Suprapubic skin (tissue), 4 donors: Measurements from ENCODE around the gene LRP2BP. TPM values are rescaled to one million over a fixed set of nuclear protein-coding genes. Genes with fewer than 3 reads are reported as not detected.

Experiments
- DNase-seq, 2 donors: peaks; one replicate each; pipeline ENCODE4 v3.0.0-alpha.2; 2019; ENCODE audit warnings: low spot score in 2 of 2
- H3K27ac ChIP-seq: fragments of 200-600 bp; sonication (generic); one replicate; pipeline ENCODE4 v1.5.1; 2019
- H3K27me3 ChIP-seq: fragments of 200-600 bp; sonication (generic); one replicate; pipeline ENCODE4 v1.5.1; 2019
- H3K36me3 ChIP-seq: fragments of 200-600 bp; sonication (generic); one replicate; pipeline ENCODE4 v1.5.1; 2019
- H3K4me1 ChIP-seq: fragments of 200-600 bp; sonication (generic); one replicate; pipeline ENCODE4 v1.5.1; 2019
- H3K4me3 ChIP-seq: fragments of 200-600 bp; sonication (generic); one replicate; pipeline ENCODE4 v1.5.1; 2019; ENCODE audit warnings: mild to moderate bottlenecking
- H3K9me3 ChIP-seq: fragments of 200-600 bp; sonication (generic); one replicate; pipeline ENCODE4 v1.5.1; 2019
- EP300 ChIP-seq: sonication (generic); formaldehyde crosslinking; IDR thresholded peaks from one replicate; pipeline ENCODE4 v1.6.1; 2017; ENCODE audit warnings: antibody characterized with exemption
- POLR2A ChIP-seq, 2 donors: fragments of 450-650 bp; IDR thresholded peaks; one replicate each; pipeline ENCODE4 v1.6.1; 2017; ENCODE audit warnings: antibody characterized with exemption in 2 of 2, mild to moderate bottlenecking in 2 of 2, moderate library complexity in 2 of 2
- POLR2AphosphoS5 ChIP-seq, 3 donors: sonication (generic); formaldehyde crosslinking; IDR thresholded peaks; one replicate each; pipeline ENCODE4 v1.6.1; 2017; ENCODE audit warnings: antibody characterized with exemption in 3 of 3
- WGBS: methylation state at CpG from one replicate; pipeline ENCODE4 v1.1.5; 2018; 5-methylcytosine and 5-hydroxymethylcytosine counted together
- total RNA-seq, 4 donors: library from RNA; depleted of rRNA; stranded (reverse); fragments of >200 nt; gene quantifications; one replicate each; pipeline ENCODE4 v1.1.0, GENCODE V29; 2016
- TF ChIP-seq, protein P1 (sequence below), 2 donors: fragments of 200-600 bp in 1 of 2; fragments of 450-650 bp in 1 of 2; sonication (generic) in 1 of 2; IDR thresholded peaks; one replicate each; pipeline ENCODE4 v1.5.1; 2016 to 2019; ENCODE audit warnings: antibody characterized with exemption in 2 of 2, mild to moderate bottlenecking in 1 of 2, moderate library complexity in 1 of 2

The LRP2BP gene
- total RNA-seq, 4 donors from 2014 or later: 0.60 to 3.1 (median 1.3) TPM

DNA sequence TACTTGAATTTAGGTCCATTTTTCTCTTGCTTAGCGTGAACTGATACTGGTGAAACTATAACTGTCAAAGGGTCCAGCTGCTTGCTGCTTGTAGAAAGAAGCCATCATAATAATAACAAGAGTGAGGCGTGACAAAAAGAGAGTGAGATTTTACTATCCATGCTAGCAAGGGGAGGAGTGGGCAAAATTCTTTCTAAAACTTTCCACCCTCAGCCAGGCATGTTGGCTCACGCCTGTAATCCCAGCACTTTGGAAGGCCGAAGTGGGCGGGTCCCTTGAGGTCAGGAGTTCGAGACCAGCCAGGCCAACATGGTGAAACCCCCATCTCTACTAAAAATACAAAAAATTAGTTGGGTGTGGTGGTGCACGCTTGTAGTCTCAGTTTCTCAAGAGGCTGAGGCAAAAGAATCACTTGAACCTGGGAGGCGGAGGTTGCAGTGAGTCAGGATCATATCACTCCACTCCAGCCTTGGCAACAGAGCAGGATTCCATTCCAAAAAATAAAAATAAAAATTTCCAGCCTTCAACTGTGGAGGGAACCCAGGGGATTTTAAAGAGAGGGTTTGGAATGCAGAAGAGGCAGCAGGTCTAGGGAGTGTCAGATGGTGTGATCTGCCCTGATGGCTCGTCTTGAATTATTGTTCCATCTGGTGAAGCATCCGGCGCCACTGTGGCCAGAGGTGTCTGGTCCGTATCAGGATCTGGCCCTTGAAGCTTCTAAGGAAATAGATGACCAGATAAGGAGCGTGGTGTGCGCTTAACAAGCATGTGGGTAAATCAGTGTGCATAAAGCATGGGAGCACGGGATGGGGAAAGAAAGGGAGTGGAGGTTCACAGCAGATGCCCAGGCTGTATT lies 51.8 kb downstream of the LRP2BP start:
- no peaks in the 10 kb centered on the region for H3K4me1 ChIP-seq
- no peak for TF ChIP-seq POLR2AphosphoS5 (IDR thresholded peaks at IDR 0.05)
- TF ChIP-seq EP300: no peak
- TF ChIP-seq, protein P1, sequence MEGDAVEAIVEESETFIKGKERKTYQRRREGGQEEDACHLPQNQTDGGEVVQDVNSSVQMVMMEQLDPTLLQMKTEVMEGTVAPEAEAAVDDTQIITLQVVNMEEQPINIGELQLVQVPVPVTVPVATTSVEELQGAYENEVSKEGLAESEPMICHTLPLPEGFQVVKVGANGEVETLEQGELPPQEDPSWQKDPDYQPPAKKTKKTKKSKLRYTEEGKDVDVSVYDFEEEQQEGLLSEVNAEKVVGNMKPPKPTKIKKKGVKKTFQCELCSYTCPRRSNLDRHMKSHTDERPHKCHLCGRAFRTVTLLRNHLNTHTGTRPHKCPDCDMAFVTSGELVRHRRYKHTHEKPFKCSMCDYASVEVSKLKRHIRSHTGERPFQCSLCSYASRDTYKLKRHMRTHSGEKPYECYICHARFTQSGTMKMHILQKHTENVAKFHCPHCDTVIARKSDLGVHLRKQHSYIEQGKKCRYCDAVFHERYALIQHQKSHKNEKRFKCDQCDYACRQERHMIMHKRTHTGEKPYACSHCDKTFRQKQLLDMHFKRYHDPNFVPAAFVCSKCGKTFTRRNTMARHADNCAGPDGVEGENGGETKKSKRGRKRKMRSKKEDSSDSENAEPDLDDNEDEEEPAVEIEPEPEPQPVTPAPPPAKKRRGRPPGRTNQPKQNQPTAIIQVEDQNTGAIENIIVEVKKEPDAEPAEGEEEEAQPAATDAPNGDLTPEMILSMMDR (IDR thresholded peaks at IDR 0.05): no peak
- no peak for TF ChIP-seq POLR2A (IDR thresholded peaks at IDR 0.05)
- H3K27me3 ChIP-seq: no peaks in the 10 kb centered on the region
- H3K9me3 ChIP-seq: no peaks in the 10 kb centered on the region
- peaks cover 35% of the 10 kb centered on the region for H3K36me3 ChIP-seq
- DNase-seq: no peak
- H3K4me3 ChIP-seq: no peak overlapping the region
- 72% methylated on average over 15 of the region's 15 CpGs for WGBS
- H3K27ac ChIP-seq: no peak overlapping the region

DNA sequence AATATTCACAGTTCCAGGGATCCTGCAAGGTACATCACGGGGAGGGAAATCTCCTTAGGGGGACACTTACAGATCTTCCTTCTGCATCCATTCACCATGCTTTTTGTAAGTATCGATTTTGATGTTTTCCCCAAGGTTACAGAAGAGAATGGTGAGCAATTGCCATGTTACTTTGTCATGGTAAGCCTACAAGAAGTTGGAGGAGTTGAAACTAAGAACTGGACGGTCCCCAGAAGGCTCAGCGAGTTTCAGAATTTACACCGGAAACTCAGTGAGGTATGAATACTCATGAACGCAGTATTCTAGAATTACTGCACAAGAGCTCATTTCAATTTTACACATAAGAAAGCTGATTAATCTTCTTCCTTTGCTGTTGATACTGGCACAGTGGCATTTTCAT lies 53.9 kb downstream of the LRP2BP start:
- H3K9me3 ChIP-seq: no peaks in the 10 kb centered on the region
- 99% methylated on average over 6 of the region's 6 CpGs for WGBS
- H3K36me3 ChIP-seq: peaks cover 21% of the 10 kb centered on the region
- TF ChIP-seq POLR2A (IDR thresholded peaks at IDR 0.05) (no peak), EP300 (no peak), POLR2AphosphoS5 (IDR thresholded peaks at IDR 0.05) (no peak)
- TF ChIP-seq, protein P1 (IDR thresholded peaks at IDR 0.05): no peak
- no peaks in the 10 kb centered on the region for H3K4me1 ChIP-seq
- H3K4me3 ChIP-seq: no peak overlapping the region
- no peak overlapping the region for H3K27ac ChIP-seq
- DNase-seq: no peak
- no peaks in the 10 kb centered on the region for H3K27me3 ChIP-seq

DNA sequence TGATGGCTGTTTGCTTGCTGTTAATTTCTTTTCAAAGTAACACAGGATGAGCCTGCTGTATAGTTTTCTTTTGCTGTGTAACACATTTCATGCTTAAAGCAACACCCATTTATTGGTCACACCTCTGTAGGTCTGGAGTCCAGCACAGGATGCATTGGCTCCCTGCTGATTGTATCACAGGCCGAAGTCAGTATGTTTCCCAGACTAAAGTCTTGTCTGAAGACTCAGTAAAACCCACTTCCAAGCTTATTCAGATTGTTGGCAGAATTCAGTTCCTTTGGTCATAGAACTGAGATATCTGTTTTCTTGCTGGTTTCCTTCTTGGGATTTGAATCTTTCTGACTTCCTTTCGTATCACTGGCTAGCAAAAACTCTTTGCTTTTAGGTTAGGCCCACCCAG lies 54.3 kb downstream of the LRP2BP start:
- no peak overlapping the region for H3K27ac ChIP-seq
- no peaks in the 10 kb centered on the region for H3K9me3 ChIP-seq
- 94% methylated on average over 2 of the region's 2 CpGs for WGBS
- no peak for DNase-seq
- TF ChIP-seq EP300 (no peak), POLR2AphosphoS5 (IDR thresholded peaks at IDR 0.05) (no peak), POLR2A (IDR thresholded peaks at IDR 0.05) (no peak)
- TF ChIP-seq, protein P1 (IDR thresholded peaks at IDR 0.05): no peak
- peaks cover 17% of the 10 kb centered on the region for H3K36me3 ChIP-seq
- no peak overlapping the region for H3K4me3 ChIP-seq
- no peaks in the 10 kb centered on the region for H3K27me3 ChIP-seq
- no peaks in the 10 kb centered on the region for H3K4me1 ChIP-seq

DNA sequence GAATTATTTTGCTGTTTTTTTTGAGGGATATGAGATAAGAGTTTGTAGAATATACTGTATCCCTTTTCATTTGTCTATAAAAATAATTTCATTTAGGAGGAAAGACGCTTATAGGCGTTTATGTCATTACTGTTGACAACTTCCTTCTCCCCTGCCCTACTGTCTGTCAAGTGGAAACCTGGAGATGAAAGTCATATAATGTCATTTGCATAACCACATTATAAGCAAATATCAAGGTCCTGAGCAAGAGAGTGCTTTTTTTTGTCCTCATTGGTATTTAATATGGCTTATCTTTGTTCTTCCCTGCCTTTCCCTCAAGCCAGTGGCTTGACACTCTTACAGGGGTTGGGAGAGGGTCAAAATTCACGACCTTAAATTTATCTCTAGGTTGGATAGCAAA lies 55.8 kb downstream of the LRP2BP start:
- TF ChIP-seq POLR2A (IDR thresholded peaks at IDR 0.05) (no peak), EP300 (no peak), POLR2AphosphoS5 (IDR thresholded peaks at IDR 0.05) (no peak)
- TF ChIP-seq, protein P1 (IDR thresholded peaks at IDR 0.05): no peak
- WGBS: 86% methylated on average over 3 of the region's 3 CpGs

DNA sequence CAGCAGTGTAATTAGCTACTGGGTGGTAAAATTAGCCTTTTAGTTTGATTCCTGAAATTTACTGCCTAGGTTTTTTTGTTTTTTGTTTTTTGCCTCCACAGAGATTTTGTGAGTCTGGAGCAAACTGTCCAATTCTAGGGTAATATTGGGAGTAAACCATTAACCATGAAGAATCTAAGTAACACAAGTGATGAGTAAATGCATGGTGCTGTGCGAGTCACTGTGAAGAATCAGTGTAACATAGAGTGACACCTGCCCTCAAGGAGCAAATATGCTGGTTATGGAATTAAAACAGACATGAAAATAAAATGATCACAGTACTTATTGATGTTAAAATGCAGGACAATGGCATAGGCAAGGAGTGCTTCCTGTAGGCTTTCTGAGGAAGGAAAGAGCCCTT lies 60.1 kb downstream of the LRP2BP start:
- no peaks in the 10 kb centered on the region for H3K9me3 ChIP-seq
- H3K27me3 ChIP-seq: no peaks in the 10 kb centered on the region
- 89% methylated on average over 1 of the region's 1 CpG for WGBS
- H3K27ac ChIP-seq: no peak overlapping the region
- no peaks in the 10 kb centered on the region for H3K4me1 ChIP-seq
- TF ChIP-seq, protein P1 (IDR thresholded peaks at IDR 0.05): no peak
- no peak for TF ChIP-seq POLR2AphosphoS5 (IDR thresholded peaks at IDR 0.05)
- no peak for TF ChIP-seq EP300
- no peak for TF ChIP-seq POLR2A (IDR thresholded peaks at IDR 0.05)
- no peak overlapping the region for H3K4me3 ChIP-seq
- no peak for DNase-seq
- no peaks in the 10 kb centered on the region for H3K36me3 ChIP-seq

More for the DNA sequence above, 55.8 kb downstream of the LRP2BP start:
- Histone ChIP-seq H3K27ac (no peak overlapping the region), H3K9me3 (no peaks in the 10 kb centered on the region), H3K4me1 (no peaks in the 10 kb centered on the region), H3K27me3 (no peaks in the 10 kb centered on the region), H3K36me3 (peaks cover 17% of the 10 kb centered on the region), H3K4me3 (no peak overlapping the region)
- DNase-seq: no peak
